CD8-positive, alpha-beta memory T cell (primary cell): ENCODE measurements around the gene PTCHD4. TPM values are rescaled to one million over a fixed set of nuclear protein-coding genes. Genes with fewer than 3 reads are reported as not detected.

Source experiments
- CTCF ChIA-PET: fragments of 350-600 bp; sonication (Branson Sonifier 250); formaldehyde crosslinking; loops from one replicate; lab custom pipeline; 2021; ENCODE audit warnings: antibody characterized with exemption; lab: Charles Lee
- POLR2A ChIA-PET: fragments of 350-600 bp; sonication (Branson Sonifier 250); formaldehyde crosslinking; loops from one replicate; lab custom pipeline; 2021; ENCODE audit warnings: antibody characterized with exemption; lab: Charles Lee
- DNase-seq, 5 donors: peaks; one replicate each; pipeline versions ENCODE4 v3.0.0 to v3.0.0-alpha.2; 2020 to 2022; ENCODE audit warnings: mixed read lengths in 1 of 5
- H3K27ac ChIP-seq: one replicate; pipeline ENCODE4 v1.7.0; 2013; ENCODE audit warnings: low read depth, mild to moderate bottlenecking, low read length, moderate library complexity
- H3K27me3 ChIP-seq: 2 replicates; pipeline ENCODE4 v1.7.0; 2013; ENCODE audit warnings: low read length, mild to moderate bottlenecking; ENCODE audit not compliant: insufficient read depth, poor library complexity, severe bottlenecking
- H3K36me3 ChIP-seq: 2 replicates; pipeline ENCODE4 v1.7.0; 2013; ENCODE audit warnings: mild to moderate bottlenecking, low read length, moderate library complexity; ENCODE audit not compliant: insufficient read depth
- H3K4me1 ChIP-seq: 2 replicates; pipeline ENCODE4 v1.7.0; 2013; ENCODE audit warnings: mild to moderate bottlenecking, low read length, moderate library complexity; ENCODE audit not compliant: insufficient read depth
- H3K4me3 ChIP-seq: 2 replicates; pipeline ENCODE4 v1.7.0; 2013; ENCODE audit warnings: mild to moderate bottlenecking, low read length
- H3K9me3 ChIP-seq: 2 replicates; pipeline ENCODE4 v1.7.0; 2013; ENCODE audit warnings: mild to moderate bottlenecking, low read length
- H3K27ac Mint-ChIP-seq, 8 donors: one replicate each; pipeline ENCODE4 v1.8.0; 2020 to 2021; ENCODE audit warnings: mixed read lengths in 8 of 8, mild to moderate bottlenecking in 6 of 8, inconsistent platforms in 3 of 8, moderate library complexity in 3 of 8
- H3K27me3 Mint-ChIP-seq, 2 donors: one replicate each; pipeline ENCODE4 v1.8.0; 2020 to 2021; ENCODE audit warnings: mixed read lengths in 2 of 2, mild to moderate bottlenecking in 1 of 2, moderate library complexity in 1 of 2
- H3K36me3 Mint-ChIP-seq, 3 donors: one replicate each; pipeline ENCODE4 v1.8.0; 2020 to 2021; ENCODE audit warnings: mixed read lengths in 3 of 3, inconsistent platforms in 1 of 3, mild to moderate bottlenecking in 1 of 3
- H3K4me1 Mint-ChIP-seq, 3 donors: one replicate each; pipeline ENCODE4 v1.8.0; 2020 to 2021; ENCODE audit warnings: mixed read lengths in 3 of 3, inconsistent platforms in 1 of 3, mild to moderate bottlenecking in 1 of 3
- H3K4me3 Mint-ChIP-seq, 7 donors: one replicate each; pipeline ENCODE4 v1.8.0; 2020 to 2021; ENCODE audit warnings: mixed read lengths in 7 of 7, mild to moderate bottlenecking in 6 of 7, moderate library complexity in 4 of 7, inconsistent platforms in 2 of 7
- H3K9me3 Mint-ChIP-seq, 5 donors: one replicate each; pipeline ENCODE4 v1.8.0; 2020 to 2022; ENCODE audit warnings: mixed read lengths in 5 of 5, mild to moderate bottlenecking in 3 of 5, moderate library complexity in 2 of 5, inconsistent platforms in 1 of 5
- polyA plus RNA-seq: library from polyadenylated mRNA; unstranded; fragments of 300-500 nt; fragmentation: Illumina TruSeq; gene quantifications from one replicate; pipeline ENCODE4 v1.2.3, GENCODE V29; 2021
- total RNA-seq, 2 experiments: library from RNA; stranded (reverse); gene quantifications; one replicate each; pipeline ENCODE4 v1.2.3, GENCODE V29; 2021

The PTCHD4 gene
- total RNA-seq: not detected
- not detected for polyA plus RNA-seq

DNA sequence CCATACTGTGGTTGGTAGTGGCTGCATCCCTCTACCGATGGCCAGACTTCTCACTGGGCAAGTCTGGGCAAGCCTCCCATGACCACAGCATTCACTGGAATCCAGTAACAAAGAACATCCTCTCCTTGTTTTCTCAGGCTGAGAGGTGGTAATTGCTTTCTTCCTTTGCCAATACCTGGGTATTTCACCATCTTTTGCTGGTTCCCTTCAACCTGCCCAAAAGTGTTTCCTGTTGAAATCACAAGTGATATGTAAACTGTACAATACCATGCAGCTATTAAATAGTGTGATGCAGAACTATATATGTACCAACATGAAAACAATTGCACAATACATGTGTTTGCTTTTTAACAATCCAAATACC lies at the start of gene PTCHD4:
Gene PTCHD4, minus strand, starts transcription at position 55 of the 364 bp plus-strand sequence. CDS start 42,240 bp downstream, outside the sequence.
- Histone ChIP-seq H3K4me1 (no peaks in the 10 kb centered on the region), H3K9me3 (no peaks in the 10 kb centered on the region), H3K36me3 (no peaks in the 10 kb centered on the region), H3K27ac (no peak within 1 kb of the TSS), H3K4me3 (no peak within 1 kb of the TSS), H3K27me3 (no peaks in the 10 kb centered on the region)
- DNase-seq: no peak
- ChIA-PET POLR2A (no interaction called here), CTCF (no interaction called here)
- Mint-ChIP-seq H3K27me3 (no peaks in the 10 kb centered on the region), H3K4me3 (no peak within 1 kb of the TSS), H3K9me3 (peaks cover 0 to 2% (median 0%) of the 10 kb centered on the region in 5 donors), H3K4me1 (no peaks in the 10 kb centered on the region), H3K36me3 (no peaks in the 10 kb centered on the region), H3K27ac (no peak within 1 kb of the TSS)

- H3K4me3 ChIP-seq: no peak overlapping the region
- CTCF ChIA-PET: no interaction called here
- DNase-seq: no peak
- H3K4me1 Mint-ChIP-seq: no peaks in the 10 kb centered on the region
- H3K4me3 Mint-ChIP-seq: no peak overlapping the region
- no peaks in the 10 kb centered on the region for H3K4me1 ChIP-seq
- no peaks in the 10 kb centered on the region for H3K27me3 ChIP-seq
- no peak overlapping the region for H3K27ac ChIP-seq
- no peak overlapping the region for H3K27ac Mint-ChIP-seq
- no peaks in the 10 kb centered on the region for H3K27me3 Mint-ChIP-seq
- no peaks in the 10 kb centered on the region for H3K36me3 Mint-ChIP-seq
- no peaks in the 10 kb centered on the region for H3K36me3 ChIP-seq
- no peaks in the 10 kb centered on the region for H3K9me3 ChIP-seq
- peaks cover 23 to 40% (median 29%) of the 10 kb centered on the region in 5 donors for H3K9me3 Mint-ChIP-seq
- POLR2A ChIA-PET: no interaction called here
Measured at GRCh38 chr6:48151142-48151541, 40.1 kb upstream of the PTCHD4 start.

DNA sequence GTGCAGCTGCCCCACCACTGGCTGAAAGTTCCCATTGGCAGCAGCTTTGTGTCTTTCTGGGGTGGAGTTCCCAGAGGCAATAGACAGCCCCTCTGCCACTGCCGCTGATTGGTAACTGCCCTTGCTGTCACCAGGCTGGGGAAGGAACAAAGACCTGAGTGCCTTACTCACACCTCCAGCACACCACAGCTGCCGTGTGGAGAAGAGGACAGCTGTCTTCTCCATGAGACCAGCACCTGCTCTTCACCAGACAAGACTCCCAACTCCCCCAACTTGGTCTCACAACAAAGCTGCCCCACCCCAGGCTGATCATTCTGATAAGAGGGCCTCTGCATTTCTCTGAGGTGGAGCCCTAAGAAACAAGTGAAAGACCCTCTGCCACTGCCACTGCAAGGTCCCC lies 39.7 kb upstream of the PTCHD4 start:
- no peaks in the 10 kb centered on the region for H3K27me3 Mint-ChIP-seq
- Histone ChIP-seq H3K36me3 (no peaks in the 10 kb centered on the region), H3K9me3 (no peaks in the 10 kb centered on the region), H3K4me3 (no peak overlapping the region), H3K27me3 (no peaks in the 10 kb centered on the region), H3K27ac (no peak overlapping the region), H3K4me1 (no peaks in the 10 kb centered on the region)
- no peak overlapping the region for H3K4me3 Mint-ChIP-seq
- H3K9me3 Mint-ChIP-seq: peaks cover 23 to 40% (median 29%) of the 10 kb centered on the region in 5 donors
- CTCF ChIA-PET: no interaction called here
- POLR2A ChIA-PET: no interaction called here
- no peak overlapping the region for H3K27ac Mint-ChIP-seq
- no peaks in the 10 kb centered on the region for H3K36me3 Mint-ChIP-seq
- DNase-seq: no peak
- no peaks in the 10 kb centered on the region for H3K4me1 Mint-ChIP-seq

- ChIA-PET POLR2A (no interaction called here), CTCF (no interaction called here)
- Histone ChIP-seq H3K4me1 (no peaks in the 10 kb centered on the region), H3K4me3 (no peak overlapping the region), H3K27ac (no peak overlapping the region), H3K36me3 (no peaks in the 10 kb centered on the region), H3K9me3 (no peaks in the 10 kb centered on the region), H3K27me3 (no peaks in the 10 kb centered on the region)
- DNase-seq: no peak
- Mint-ChIP-seq H3K4me1 (no peaks in the 10 kb centered on the region), H3K27me3 (no peaks in the 10 kb centered on the region), H3K36me3 (no peaks in the 10 kb centered on the region), H3K4me3 (no peak overlapping the region), H3K9me3 (peaks cover 6 to 24% (median 15%) of the 10 kb centered on the region in 5 donors), H3K27ac (no peak overlapping the region)
Measured at GRCh38 chr6:48147051-48147450, 36.1 kb upstream of the PTCHD4 start.

DNA sequence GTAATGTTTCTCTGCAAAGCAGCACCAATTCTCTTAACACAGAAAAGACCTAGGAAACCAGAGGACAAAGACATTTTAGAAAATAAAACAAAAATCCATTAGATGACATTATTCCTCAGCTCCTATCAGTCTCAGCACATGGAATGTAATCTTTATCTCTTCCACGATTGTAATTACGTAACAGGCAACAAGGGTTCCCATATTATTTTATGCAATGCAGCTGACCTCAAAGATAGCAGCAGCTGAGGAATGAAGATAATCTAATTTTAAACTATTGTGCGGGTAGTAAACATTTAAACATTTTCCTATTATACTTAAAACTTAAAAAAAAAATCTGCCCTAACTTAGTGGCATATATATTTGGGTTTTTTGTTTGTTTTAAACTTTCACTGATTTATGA lies 33.0 kb upstream of the PTCHD4 start:
- Histone ChIP-seq H3K4me3 (no peak overlapping the region), H3K27ac (no peak overlapping the region), H3K4me1 (no peaks in the 10 kb centered on the region), H3K9me3 (no peaks in the 10 kb centered on the region), H3K27me3 (no peaks in the 10 kb centered on the region), H3K36me3 (no peaks in the 10 kb centered on the region)
- POLR2A ChIA-PET: no interaction called here
- Mint-ChIP-seq H3K9me3 (peaks cover 0 to 5% (median 4%) of the 10 kb centered on the region in 5 donors), H3K4me3 (no peak overlapping the region), H3K36me3 (no peaks in the 10 kb centered on the region), H3K27ac (no peak overlapping the region), H3K27me3 (no peaks in the 10 kb centered on the region), H3K4me1 (no peaks in the 10 kb centered on the region)
- CTCF ChIA-PET: no interaction called here
- no peak for DNase-seq

GRCh38 chr6:48141975-48142374 lies 31.0 kb upstream of the PTCHD4 start:
- Histone ChIP-seq H3K36me3 (no peaks in the 10 kb centered on the region), H3K4me1 (no peaks in the 10 kb centered on the region), H3K4me3 (no peak overlapping the region), H3K9me3 (no peaks in the 10 kb centered on the region), H3K27me3 (no peaks in the 10 kb centered on the region), H3K27ac (no peak overlapping the region)
- H3K36me3 Mint-ChIP-seq: no peaks in the 10 kb centered on the region
- no peak overlapping the region for H3K27ac Mint-ChIP-seq
- ChIA-PET POLR2A (no interaction called here), CTCF (no interaction called here)
- no peak overlapping the region for H3K4me3 Mint-ChIP-seq
- no peak for DNase-seq
- no peaks in the 10 kb centered on the region for H3K4me1 Mint-ChIP-seq
- no peaks in the 10 kb centered on the region for H3K27me3 Mint-ChIP-seq
- H3K9me3 Mint-ChIP-seq: peaks cover 0 to 4% (median 2%) of the 10 kb centered on the region in 5 donors

- Histone ChIP-seq H3K36me3 (no peaks in the 10 kb centered on the region), H3K4me3 (no peak overlapping the region), H3K27ac (no peak overlapping the region), H3K9me3 (no peaks in the 10 kb centered on the region), H3K4me1 (no peaks in the 10 kb centered on the region), H3K27me3 (no peaks in the 10 kb centered on the region)
- Mint-ChIP-seq H3K4me1 (no peaks in the 10 kb centered on the region), H3K27me3 (no peaks in the 10 kb centered on the region), H3K4me3 (no peak overlapping the region), H3K9me3 (peaks cover 0 to 4% (median 2%) of the 10 kb centered on the region in 5 donors), H3K27ac (no peak overlapping the region), H3K36me3 (no peaks in the 10 kb centered on the region)
- POLR2A ChIA-PET: no interaction called here
- CTCF ChIA-PET: no interaction called here
- no peak for DNase-seq
Measured at GRCh38 chr6:48139818-48140614, 29.0 kb upstream of the PTCHD4 start.

- H3K9me3 Mint-ChIP-seq: peaks cover 0 to 6% (median 2%) of the 10 kb centered on the region in 5 donors
- CTCF ChIA-PET: no interaction called here
Measured at GRCh38 chr6:48136856-48137255, 25.9 kb upstream of the PTCHD4 start.

More at GRCh38 chr6:48136856-48137255, 25.9 kb upstream of the PTCHD4 start:
- Histone ChIP-seq H3K27ac (no peak overlapping the region), H3K36me3 (no peaks in the 10 kb centered on the region), H3K4me1 (no peaks in the 10 kb centered on the region), H3K4me3 (no peak overlapping the region), H3K9me3 (no peaks in the 10 kb centered on the region), H3K27me3 (no peaks in the 10 kb centered on the region)
- H3K4me3 Mint-ChIP-seq: no peak overlapping the region
- no peak overlapping the region for H3K27ac Mint-ChIP-seq
- H3K27me3 Mint-ChIP-seq: no peaks in the 10 kb centered on the region
- no peaks in the 10 kb centered on the region for H3K36me3 Mint-ChIP-seq
- DNase-seq: no peak
- no peaks in the 10 kb centered on the region for H3K4me1 Mint-ChIP-seq
- POLR2A ChIA-PET: no interaction called here
